LNCaP clone FGC (cell line): ENCODE measurements around the gene MKKS.

Experiments
- DNase-seq: peaks from one replicate; pipeline ENCODE4 v3.0.0-alpha.2; 2011; ENCODE audit warnings: low read depth
- H3K4me3 ChIP-seq: 2 replicates; pipeline ENCODE4 v1.5.1; 2011; ENCODE audit warnings: mild to moderate bottlenecking, low read depth, low read length, control low read depth
- TF ChIP-seq, protein P1 (sequence below): IDR thresholded peaks from 2 replicates; pipeline ENCODE4 v1.5.1; 2012; ENCODE audit warnings: mild to moderate bottlenecking; ENCODE audit not compliant: control insufficient read depth, insufficient read depth; ENCODE audit errors: extremely low read depth

The MKKS gene

GRCh38 chr20:10362674-10363073, 71.3 kb downstream of the MKKS start:
- no peak overlapping the region for H3K4me3 ChIP-seq
- DNase-seq, result no peak
- TF ChIP-seq, protein P1, sequence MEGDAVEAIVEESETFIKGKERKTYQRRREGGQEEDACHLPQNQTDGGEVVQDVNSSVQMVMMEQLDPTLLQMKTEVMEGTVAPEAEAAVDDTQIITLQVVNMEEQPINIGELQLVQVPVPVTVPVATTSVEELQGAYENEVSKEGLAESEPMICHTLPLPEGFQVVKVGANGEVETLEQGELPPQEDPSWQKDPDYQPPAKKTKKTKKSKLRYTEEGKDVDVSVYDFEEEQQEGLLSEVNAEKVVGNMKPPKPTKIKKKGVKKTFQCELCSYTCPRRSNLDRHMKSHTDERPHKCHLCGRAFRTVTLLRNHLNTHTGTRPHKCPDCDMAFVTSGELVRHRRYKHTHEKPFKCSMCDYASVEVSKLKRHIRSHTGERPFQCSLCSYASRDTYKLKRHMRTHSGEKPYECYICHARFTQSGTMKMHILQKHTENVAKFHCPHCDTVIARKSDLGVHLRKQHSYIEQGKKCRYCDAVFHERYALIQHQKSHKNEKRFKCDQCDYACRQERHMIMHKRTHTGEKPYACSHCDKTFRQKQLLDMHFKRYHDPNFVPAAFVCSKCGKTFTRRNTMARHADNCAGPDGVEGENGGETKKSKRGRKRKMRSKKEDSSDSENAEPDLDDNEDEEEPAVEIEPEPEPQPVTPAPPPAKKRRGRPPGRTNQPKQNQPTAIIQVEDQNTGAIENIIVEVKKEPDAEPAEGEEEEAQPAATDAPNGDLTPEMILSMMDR, result no peak

DNA sequence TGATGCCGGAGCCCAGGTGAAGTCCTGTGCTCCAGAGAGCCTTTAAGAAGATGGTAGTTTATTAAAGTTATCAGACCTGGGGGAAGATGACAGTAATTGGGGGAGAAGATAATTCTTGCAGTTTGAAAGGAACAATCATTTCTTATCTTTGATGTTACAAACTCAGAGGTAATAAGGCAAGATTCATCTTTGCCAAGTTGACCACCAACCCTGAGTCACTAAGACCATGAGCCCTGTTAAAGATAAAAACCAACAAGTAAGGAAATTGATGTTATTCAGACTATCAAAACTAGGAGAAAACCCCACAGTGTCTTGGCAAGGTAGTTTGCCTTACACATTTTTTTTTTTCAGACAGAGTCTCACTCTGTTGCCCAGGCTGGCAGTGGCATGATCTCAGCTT, 73.1 kb downstream of the MKKS start:
- H3K4me3 ChIP-seq, result no peak overlapping the region
- TF ChIP-seq, protein P1, result no peak
- DNase-seq, result no peak

- H3K4me3 ChIP-seq, result no peak overlapping the region
- DNase-seq, result no peak
- TF ChIP-seq, protein P1, result no peak
Measured at GRCh38 chr20:10359621-10360040, 74.4 kb downstream of the MKKS start.

DNA sequence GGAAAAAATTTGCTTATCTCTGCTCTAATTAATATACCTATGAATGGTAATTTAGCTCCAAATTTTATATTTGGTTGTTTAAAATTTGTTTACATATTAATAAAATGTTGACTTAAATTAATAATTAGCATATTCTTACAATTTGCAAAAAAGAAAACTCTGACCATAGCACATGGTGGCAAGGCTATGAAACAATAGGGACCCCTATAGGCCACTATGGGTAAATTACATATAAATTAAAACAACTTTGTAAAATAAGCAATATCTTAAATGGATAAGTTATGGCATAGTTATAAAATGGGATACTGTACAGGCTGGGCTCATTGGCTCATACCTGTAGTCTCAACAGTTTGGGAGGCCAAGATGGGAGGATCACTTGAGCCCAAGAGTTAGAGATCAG, 76.0 kb downstream of the MKKS start:
- DNase-seq, result no peak
- TF ChIP-seq, protein P1, result 0 out of 2 replicates have a peak, but pooled peaks have one; percentile 2
- no peak overlapping the region for H3K4me3 ChIP-seq

- H3K4me3 ChIP-seq, result no peak overlapping the region
- no peak for DNase-seq
- TF ChIP-seq, protein P1, result no peak
Measured at GRCh38 chr20:10357061-10357708, 76.8 kb downstream of the MKKS start.

DNA sequence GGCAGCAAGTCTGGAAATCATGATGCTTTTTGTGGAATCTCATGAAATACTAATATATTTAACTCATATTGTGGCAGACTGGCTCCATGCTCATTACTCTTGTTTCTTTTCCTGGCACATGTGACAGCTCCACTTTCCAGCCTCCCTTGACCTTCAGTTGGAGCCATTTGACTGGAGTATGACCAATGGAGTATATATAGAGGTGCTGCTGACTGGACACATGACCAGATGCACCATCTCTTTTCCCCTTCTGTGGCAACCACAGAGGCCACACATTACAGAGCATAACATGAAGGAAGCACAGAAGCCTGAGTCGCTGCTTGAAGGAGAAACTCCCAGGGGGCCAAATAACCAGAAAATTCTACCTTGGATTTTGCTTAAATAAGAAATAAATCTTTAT, 77.4 kb downstream of the MKKS start:
- no peak for DNase-seq
- TF ChIP-seq, protein P1, result no peak
- H3K4me3 ChIP-seq, result no peak overlapping the region
